NB4 (cell line): ENCODE results near the gene LRP1B.

Experiments
- DNase-seq: peaks from one replicate; pipeline ENCODE4 v3.0.0; 2010; ENCODE audit warnings: low read depth
- H3K4me3 ChIP-seq: one replicate; pipeline ENCODE4 v1.5.1; 2011; ENCODE audit warnings: mild to moderate bottlenecking, low read depth, low read length, moderate library complexity
- CTCF ChIP-seq: IDR thresholded peaks from one replicate; pipeline ENCODE4 v1.5.1; 2012; ENCODE audit warnings: low read depth, low read length
- MAX ChIP-seq: IDR thresholded peaks from 2 replicates; pipeline ENCODE4 v1.6.1; 2011; ENCODE audit warnings: low read depth, low read length
- MYC ChIP-seq: IDR thresholded peaks from 2 replicates; pipeline ENCODE4 v1.6.1; 2011; ENCODE audit warnings: low read depth, low read length
- POLR2A ChIP-seq: IDR thresholded peaks from 2 replicates; pipeline ENCODE4 v1.6.1; 2011; ENCODE audit warnings: mild to moderate bottlenecking; ENCODE audit not compliant: insufficient read length; ENCODE audit errors: extremely low read depth

LRP1B gene

GRCh38 chr2:141029428-141030078 lies 1101.3 kb downstream of the LRP1B start:
- TF ChIP-seq MAX (no peak), MYC (no peak), CTCF (no peak), POLR2A (no peak)
- no peak for DNase-seq
- H3K4me3 ChIP-seq, result no peak overlapping the region

- no peak for DNase-seq
- TF ChIP-seq MYC (no peak), POLR2A (no peak), CTCF (no peak), MAX (no peak)
- H3K4me3 ChIP-seq, result no peak overlapping the region
These were observed 1103.6 kb downstream of the LRP1B start for GRCh38 chr2:141027221-141027620.

- no peak for DNase-seq
- TF ChIP-seq CTCF, result no peak
- no peak overlapping the region for H3K4me3 ChIP-seq
These were observed 1109.2 kb downstream of the LRP1B start for GRCh38 chr2:141021611-141022010.

GRCh38 chr2:141021109-141021508 lies 1109.7 kb downstream of the LRP1B start:
- no peak for TF ChIP-seq MYC
- TF ChIP-seq POLR2A, result no peak
- TF ChIP-seq MAX, result no peak
- TF ChIP-seq CTCF, result no peak
- no peak overlapping the region for H3K4me3 ChIP-seq
- no peak for DNase-seq

- no peak for TF ChIP-seq MYC
- TF ChIP-seq POLR2A, result no peak
- no peak for TF ChIP-seq MAX
- TF ChIP-seq CTCF, result no peak
- no peak for DNase-seq
- no peak overlapping the region for H3K4me3 ChIP-seq
These were observed 1110.5 kb downstream of the LRP1B start for GRCh38 chr2:141020346-141020745.
